ENCODE data around the gene GPANK1.

Gene GPANK1

GRCh38 chr6:31691564-31692108 is 26.8 kb upstream of the GPANK1 start:
- TF ChIP-seq POLR2AphosphoS5 (IDR thresholded peaks at IDR 0.05; ENCODE audit: low read depth, low read length) (no peak), TAF1 (IDR thresholded peaks at IDR 0.05; ENCODE audit: borderline replicate concordance, insufficient read depth, low read length) (no peak), FOXP2 (optimal IDR thresholded peaks at IDR 0.05; ENCODE audit: borderline replicate concordance, extremely low read depth, extremely low read length, insufficient read depth) (no peak)

- TF ChIP-seq FOXP2 (optimal IDR thresholded peaks at IDR 0.05; ENCODE audit: borderline replicate concordance, extremely low read depth, extremely low read length, insufficient read depth) (no peak), POLR2AphosphoS5 (IDR thresholded peaks at IDR 0.05; ENCODE audit: low read depth, low read length) (no peak), SIN3A (IDR thresholded peaks at IDR 0.05; ENCODE audit: borderline replicate concordance, insufficient read depth, low read length) (no peak), REST (IDR thresholded peaks at IDR 0.05; ENCODE audit: insufficient read depth in 1 of 2, low read depth in 2 of 2, low read length in 2 of 2) (no peak), TAF1 (IDR thresholded peaks at IDR 0.05; ENCODE audit: borderline replicate concordance, insufficient read depth, low read length) (no peak)
Measured at GRCh38 chr6:31691078-31691463, 26.3 kb upstream of the GPANK1 start.

GRCh38 chr6:31690231-31691077 is 25.7 kb upstream of the GPANK1 start:
- no peak for TF ChIP-seq POLR2AphosphoS5 (IDR thresholded peaks at IDR 0.05; ENCODE audit: low read depth, low read length)
- no peak for TF ChIP-seq REST (IDR thresholded peaks at IDR 0.05; ENCODE audit: insufficient read depth in 1 of 2, low read depth in 2 of 2, low read length in 2 of 2)

- TF ChIP-seq POLR2AphosphoS5 (IDR thresholded peaks at IDR 0.05; ENCODE audit: low read depth, low read length) = no peak
- TF ChIP-seq TAF1 (IDR thresholded peaks at IDR 0.05; ENCODE audit: borderline replicate concordance, insufficient read depth, low read length) = no peak
- TF ChIP-seq SIN3A (IDR thresholded peaks at IDR 0.05; ENCODE audit: borderline replicate concordance, insufficient read depth, low read length) = no peak
- TF ChIP-seq FOXP2 (optimal IDR thresholded peaks at IDR 0.05; ENCODE audit: borderline replicate concordance, extremely low read depth, extremely low read length, insufficient read depth) = no peak
- TF ChIP-seq REST (IDR thresholded peaks at IDR 0.05; ENCODE audit: insufficient read depth in 1 of 2, low read depth in 2 of 2, low read length in 2 of 2) = no peak
Measured at GRCh38 chr6:31689249-31690110, 24.7 kb upstream of the GPANK1 start.

GRCh38 chr6:31687860-31688693 is 23.3 kb upstream of the GPANK1 start:
- TF ChIP-seq REST (IDR thresholded peaks at IDR 0.05; ENCODE audit: insufficient read depth in 1 of 2, low read depth in 2 of 2, low read length in 2 of 2) = no peak
- TF ChIP-seq POLR2AphosphoS5 (IDR thresholded peaks at IDR 0.05; ENCODE audit: low read depth, low read length) = no peak
- no peak for TF ChIP-seq TAF1 (IDR thresholded peaks at IDR 0.05; ENCODE audit: borderline replicate concordance, insufficient read depth, low read length)
- TF ChIP-seq SIN3A (IDR thresholded peaks at IDR 0.05; ENCODE audit: borderline replicate concordance, insufficient read depth, low read length) = no peak
- TF ChIP-seq FOXP2 (optimal IDR thresholded peaks at IDR 0.05; ENCODE audit: borderline replicate concordance, extremely low read depth, extremely low read length, insufficient read depth) = no peak
